Panc1 (cell line): ENCODE data around the gene NID2. TPM values are rescaled to one million over a fixed set of nuclear protein-coding genes. Genes with fewer than 3 reads are reported as not detected.

Experiments
- ATAC-seq: fragments of 200-7000 bp; cut with Tn5 transposase; 2 replicates; pipeline ENCODE4 v1.9.1; 2020; ENCODE audit warnings: mild to moderate bottlenecking, moderate library complexity
- BruUV-seq: library from RNA; stranded (reverse); fragments of 400-500 nt; replicated peaks from 2 replicates; lab custom pipeline; 2021; lab: Mats Ljungman, UMichigan
- CTCF ChIA-PET: fragments of 300-600 bp; sonication (Branson Sonifier 250); formaldehyde crosslinking; loops from one replicate; lab custom pipeline; 2022; ENCODE audit warnings: antibody characterized with exemption; lab: Charles Lee
- POLR2A ChIA-PET: fragments of 300-600 bp; sonication (Branson Sonifier 250); formaldehyde crosslinking; loops from one replicate; lab custom pipeline; 2022; ENCODE audit warnings: antibody characterized with exemption; lab: Charles Lee
- DNase-seq: peaks from one replicate; pipeline ENCODE4 v3.0.0-alpha.2; 2010; ENCODE audit warnings: low read depth, low spot score
- H3K27ac ChIP-seq: 2 replicates; pipeline ENCODE4 v1.5.1; 2011; ENCODE audit warnings: mild to moderate bottlenecking, low read length, inconsistent platforms
- H3K27me3 ChIP-seq: fragments of 200-500 bp; sonication (Bioruptor generic); 2 replicates; pipeline ENCODE4 v1.6.0; 2014; ENCODE audit warnings: low read length, inconsistent platforms; ENCODE audit not compliant: control insufficient read depth, insufficient read depth
- H3K36me3 ChIP-seq: fragments of 200-500 bp; sonication (Bioruptor generic); 2 replicates; pipeline ENCODE4 v1.5.1; 2014; ENCODE audit warnings: inconsistent platforms, mild to moderate bottlenecking, low read length, moderate library complexity; ENCODE audit not compliant: control insufficient read depth, insufficient read depth
- H3K4me1 ChIP-seq: 2 replicates; pipeline ENCODE4 v1.5.1; 2011; ENCODE audit warnings: inconsistent platforms, mild to moderate bottlenecking, low read length, moderate library complexity; ENCODE audit not compliant: control insufficient read depth, insufficient read depth
- H3K4me3 ChIP-seq, 2 experiments: 2 replicates each; pipeline ENCODE4 v1.5.1; 2011 to 2012; ENCODE audit warnings: low read depth in 2 of 2, low read length in 2 of 2, mild to moderate bottlenecking in 2 of 2, inconsistent platforms in 1 of 2, moderate library complexity in 1 of 2
- H3K9me3 ChIP-seq: fragments of 200-500 bp; sonication (Bioruptor generic); 2 replicates; pipeline ENCODE4 v1.5.1; 2014; ENCODE audit warnings: low read depth, mild to moderate bottlenecking, inconsistent platforms, low read length, moderate library complexity; ENCODE audit not compliant: control insufficient read depth, insufficient read depth
- CTCF ChIP-seq: fragments of 450-650 bp; IDR thresholded peaks from 2 replicates; pipeline ENCODE4 v1.5.1; 2017; ENCODE audit warnings: mild to moderate bottlenecking
- REST ChIP-seq, 2 experiments: IDR thresholded peaks; 2 replicates each; pipeline ENCODE4 v1.6.1; 2011 to 2012; ENCODE audit warnings: low read depth in 2 of 2, control low read depth in 1 of 2, low read length in 1 of 2, mild to moderate bottlenecking in 1 of 2, moderate library complexity in 1 of 2; ENCODE audit not compliant: insufficient read depth in 1 of 2
- in situ Hi-C: cut with HindIII; loops from 2 replicates; pipeline ENCODE4 v1.10.0; 2016; ENCODE audit warnings: low sequenced_read_pairs, low pct_unique_long_range_greater_than_20kb
- intact Hi-C: fragments of 100-400 bp; cut with micrococcal nuclease; formaldehyde crosslinking; loops from one replicate; pipeline ENCODE4 v1.10.0; 2022; ENCODE audit not compliant: unreplicated experiment
- total RNA-seq: library from RNA; stranded (reverse); gene quantifications from one replicate; pipeline ENCODE4 v1.2.1, GENCODE V29; 2021; ENCODE audit not compliant: unreplicated experiment

Gene NID2
- total RNA-seq, 1 experiment from 2014 or later: 0.36 TPM

- ATAC-seq (peak; percentile 78), DNase-seq (peak; percentile 60)
- POLR2A ChIA-PET: no interaction called here
- BruUV-seq: no TSS peak
- no peaks in the 10 kb centered on the region for H3K4me1 ChIP-seq
- no peaks in the 10 kb centered on the region for H3K9me3 ChIP-seq
- intact Hi-C loops (loop anchor here (5.0 kb wide), 1 partner anchor 197 kb away; no protein-coding TSS in a partner anchor), in situ Hi-C loops (no loop called here)
- no peaks in the 10 kb centered on the region for H3K36me3 ChIP-seq
- H3K4me3 ChIP-seq: no peak overlapping the region
- CTCF ChIA-PET: interaction anchor here (0.7 kb wide), 1 partner anchor 395 kb away, joined by 3 read pairs; no protein-coding TSS in a partner anchor
- TF ChIP-seq REST (IDR thresholded peaks at IDR 0.05; ENCODE audit: insufficient read depth in 1 of 2, low read depth in 2 of 2, low read length in 1 of 2): no peak
- peak; percentile 87 for TF ChIP-seq CTCF
- no peak overlapping the region for H3K27ac ChIP-seq
- no peaks in the 10 kb centered on the region for H3K27me3 ChIP-seq
Observed at GRCh38 chr14:51979088-51979709, 89.7 kb downstream of the NID2 start.

GRCh38 chr14:51978681-51979085, 90.2 kb downstream of the NID2 start:
- no peaks in the 10 kb centered on the region for H3K9me3 ChIP-seq
- H3K36me3 ChIP-seq: no peaks in the 10 kb centered on the region
- BruUV-seq: no TSS peak
- ATAC-seq (no peak), DNase-seq (no peak)
- ChIA-PET POLR2A (no interaction called here), CTCF (interaction anchor here (0.5 to 0.7 kb wide), 2 partner anchors 53 to 395 kb away, joined by 3 read pairs; no protein-coding TSS in a partner anchor)
- H3K4me1 ChIP-seq: no peaks in the 10 kb centered on the region
- no peak overlapping the region for H3K27ac ChIP-seq
- H3K4me3 ChIP-seq: no peak overlapping the region
- intact Hi-C loops: loop anchor here (5.0 kb wide), 1 partner anchor 196 kb away; no protein-coding TSS in a partner anchor
- no peaks in the 10 kb centered on the region for H3K27me3 ChIP-seq
- TF ChIP-seq REST (IDR thresholded peaks at IDR 0.05; ENCODE audit: insufficient read depth in 1 of 2, low read depth in 2 of 2, low read length in 1 of 2): no peak
- in situ Hi-C loops: no loop called here
